T-helper 22 cell (primary cell): ENCODE data around the gene UBASH3B.

Source experiments
- DNase-seq: peaks from one replicate; pipeline ENCODE4 v3.0.0-alpha.2; 2020; ENCODE audit warnings: low read depth

UBASH3B gene

GRCh38 chr11:122755409-122755808 lies 99.9 kb downstream of the UBASH3B start:
- no peak for DNase-seq

DNA sequence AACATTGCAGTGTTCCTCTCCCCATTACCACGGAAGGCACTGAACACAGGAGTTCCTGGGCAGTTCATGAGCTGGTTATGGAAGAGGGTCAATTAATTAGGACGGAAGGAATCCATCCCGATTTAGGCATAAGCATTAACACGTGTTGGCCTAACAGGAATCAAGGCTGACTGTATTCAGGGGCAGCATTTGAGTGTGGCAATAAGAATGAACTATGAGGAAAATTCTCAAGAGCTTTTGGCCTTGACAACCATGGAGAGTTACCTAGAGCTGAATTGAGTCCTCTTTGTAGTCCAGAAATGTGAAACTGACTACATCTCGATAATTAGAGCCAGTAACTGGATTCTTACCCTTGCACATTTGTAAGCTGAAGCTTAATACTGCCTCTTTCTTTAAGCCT lies 100.4 kb downstream of the UBASH3B start:
- DNase-seq, result no peak

DNA sequence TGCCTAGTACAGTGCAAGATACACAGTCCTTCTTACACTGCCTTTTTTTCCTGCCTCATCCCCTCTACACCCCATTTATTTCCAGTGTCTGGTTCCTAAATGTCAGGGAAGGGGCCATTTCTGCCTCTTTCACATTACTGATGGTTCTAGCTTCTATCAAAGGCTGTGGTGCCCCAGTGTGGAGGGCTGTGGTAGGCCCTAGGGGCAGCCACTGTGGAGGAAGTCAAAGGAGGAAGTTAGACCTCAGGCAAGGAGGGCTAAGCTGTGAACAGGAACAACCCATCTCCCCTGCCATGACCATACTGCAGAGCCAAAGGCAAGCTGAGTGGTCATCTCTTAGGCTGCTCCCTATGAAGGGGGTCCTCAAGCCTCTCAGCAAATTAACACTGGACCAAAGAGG lies 100.9 kb downstream of the UBASH3B start:
- DNase-seq, result no peak

- DNase-seq, result no peak
These were observed 101.7 kb downstream of the UBASH3B start for GRCh38 chr11:122757201-122757600.

DNA sequence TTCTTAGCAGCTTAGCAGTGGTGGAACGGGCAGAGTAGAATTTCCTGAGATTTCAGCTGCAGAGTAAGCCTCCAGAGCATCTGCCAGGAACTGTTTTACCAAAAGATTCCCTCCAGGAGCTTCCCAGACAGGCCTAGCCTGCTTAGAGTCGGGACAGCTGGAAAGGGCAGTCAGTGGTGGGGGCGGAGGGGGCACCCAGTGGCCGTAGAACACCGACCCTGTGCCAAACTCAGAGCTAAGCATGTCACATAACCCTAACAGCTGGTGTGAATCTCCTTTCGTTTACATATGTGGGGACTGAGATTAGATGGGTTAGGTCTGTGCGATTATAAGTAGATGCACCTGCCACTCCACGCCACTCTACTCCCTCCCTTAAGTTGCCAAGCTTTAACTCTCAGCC lies 102.8 kb downstream of the UBASH3B start:
- no peak for DNase-seq

- DNase-seq, result no peak
These were observed 103.5 kb downstream of the UBASH3B start for GRCh38 chr11:122758974-122759373.

DNA sequence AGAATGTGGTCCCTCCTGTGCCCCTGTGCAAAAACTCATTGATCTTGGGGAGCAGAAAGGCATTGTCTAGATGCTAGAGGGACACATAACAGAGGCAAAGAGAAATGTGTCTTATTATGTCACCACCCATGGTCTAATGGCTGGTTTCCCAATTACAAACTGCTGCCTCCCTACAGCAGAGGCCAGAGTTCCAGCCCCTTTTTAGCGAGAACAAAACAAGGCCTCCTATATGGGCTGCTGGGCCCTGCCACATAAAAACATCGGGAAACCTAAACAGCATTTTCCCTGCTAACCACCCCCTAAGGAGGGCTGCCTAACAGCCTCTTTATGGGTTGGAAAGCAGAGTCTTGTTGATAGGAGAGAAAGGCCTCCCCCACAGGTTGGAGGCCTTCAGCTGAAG lies 107.6 kb downstream of the UBASH3B start:
- no peak for DNase-seq

DNA sequence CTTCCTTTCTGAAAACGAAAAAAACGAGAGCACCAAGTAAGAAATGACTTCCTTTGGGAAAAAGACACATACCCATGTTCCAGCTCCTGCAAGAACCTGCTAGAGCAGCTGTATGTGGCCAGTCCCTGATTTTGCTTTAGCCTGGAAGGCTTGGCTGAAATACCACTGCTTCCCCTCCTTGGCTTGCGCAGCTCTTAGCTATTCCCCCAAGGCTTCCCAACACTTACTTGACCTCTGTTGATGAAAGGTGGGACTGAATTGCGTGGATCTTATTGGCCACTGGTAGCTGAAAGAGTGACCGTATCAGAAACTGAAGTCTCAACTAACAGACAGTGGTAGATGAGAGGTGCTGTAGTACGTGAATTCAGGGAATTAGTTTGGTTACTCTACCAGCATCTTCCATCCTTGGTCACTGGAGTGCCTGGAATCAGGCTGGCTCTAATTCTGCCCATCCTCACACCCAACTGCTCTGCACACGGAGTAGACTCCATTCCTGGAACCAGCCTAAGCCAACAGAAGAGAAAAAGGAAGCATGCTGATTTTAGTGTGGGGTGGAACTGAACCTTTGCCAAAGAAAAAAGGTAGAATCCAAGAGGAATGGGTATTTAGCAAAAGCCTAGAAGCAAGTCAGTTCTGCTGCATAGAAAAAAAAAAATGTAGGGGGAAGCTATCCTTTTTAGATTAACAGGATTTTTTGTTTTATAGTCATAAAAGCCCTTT lies 109.0 kb downstream of the UBASH3B start:
- no peak for DNase-seq

- no peak for DNase-seq
These were observed 110.1 kb downstream of the UBASH3B start for GRCh38 chr11:122765487-122766131.

DNA sequence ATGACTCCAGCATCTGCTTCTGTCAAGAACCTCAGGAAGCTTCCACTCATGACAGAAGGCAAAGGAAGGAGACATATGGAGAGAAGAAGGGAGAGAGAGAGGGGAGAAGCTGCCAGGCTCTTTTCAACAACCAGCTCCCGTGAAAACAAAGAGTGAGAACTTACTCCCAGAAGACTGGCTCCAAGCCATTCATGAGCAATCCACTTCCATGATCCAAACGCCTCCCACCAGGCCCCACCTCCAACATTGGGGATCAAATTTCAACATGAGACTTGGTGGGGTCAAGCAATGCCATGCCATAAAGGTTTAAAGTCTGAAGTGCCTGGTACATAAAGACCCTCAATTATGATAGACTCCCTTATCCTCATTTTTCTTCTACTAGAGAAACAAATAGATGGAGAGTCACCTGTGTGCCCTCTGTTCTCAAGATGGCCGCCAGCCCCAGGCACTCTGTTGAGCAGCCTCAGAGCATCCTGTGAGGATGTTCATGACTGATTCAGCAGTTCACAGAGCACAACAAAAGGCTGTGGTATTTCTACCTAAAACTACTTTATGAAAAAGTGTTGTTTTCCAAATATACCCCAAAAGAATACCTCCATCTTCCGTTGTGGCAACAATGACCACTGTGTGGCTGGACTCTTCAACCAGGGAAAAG lies 113.7 kb downstream of the UBASH3B start:
- no peak for DNase-seq

DNA sequence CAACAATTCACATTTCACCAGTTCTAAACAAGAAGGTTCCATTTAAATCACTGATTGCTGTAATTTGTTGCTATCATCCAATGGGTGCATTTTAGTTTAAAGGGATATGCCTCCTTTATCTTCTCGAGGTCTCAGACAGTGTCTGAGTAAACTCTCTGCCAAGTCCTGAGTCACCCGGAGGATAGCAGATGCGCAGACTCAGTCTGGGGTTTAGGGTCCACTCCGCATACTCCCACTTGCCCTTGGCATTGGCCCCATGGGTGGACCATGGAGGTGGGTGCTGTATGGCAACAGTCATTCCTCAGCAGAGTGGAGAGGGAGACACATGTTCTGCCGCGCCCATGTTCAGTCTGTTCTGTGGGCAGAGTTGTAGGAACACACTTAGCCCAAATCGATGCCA lies 117.4 kb downstream of the UBASH3B start:
- no peak for DNase-seq

GRCh38 chr11:122773781-122774266 lies 118.3 kb downstream of the UBASH3B start:
- DNase-seq, result no peak

GRCh38 chr11:122775675-122776271 lies 120.3 kb downstream of the UBASH3B start:
- no peak for DNase-seq

DNA sequence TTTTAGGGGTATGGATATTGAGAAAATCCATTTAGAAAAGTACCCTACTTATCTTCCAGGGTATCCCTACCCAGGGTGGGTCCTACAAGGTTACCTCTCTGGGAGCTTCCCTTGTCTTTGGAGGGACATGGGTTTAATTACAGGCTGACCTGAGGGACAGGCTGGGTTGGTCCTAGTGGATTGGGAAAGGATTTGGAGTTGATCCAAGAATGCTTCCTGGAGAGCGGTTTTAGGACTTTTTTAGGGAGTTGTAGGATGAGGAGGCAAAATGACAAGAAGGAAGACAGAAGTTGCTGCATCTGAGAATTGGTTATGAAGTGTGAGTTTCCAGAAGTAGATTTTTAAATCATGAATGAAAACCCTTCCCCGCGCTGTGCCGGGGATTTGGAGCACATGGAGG lies 121.0 kb downstream of the UBASH3B start:
- DNase-seq, result no peak

GRCh38 chr11:122777343-122777742 lies 121.8 kb downstream of the UBASH3B start:
- no peak for DNase-seq

GRCh38 chr11:122778148-122778547 lies 122.6 kb downstream of the UBASH3B start:
- no peak for DNase-seq

DNA sequence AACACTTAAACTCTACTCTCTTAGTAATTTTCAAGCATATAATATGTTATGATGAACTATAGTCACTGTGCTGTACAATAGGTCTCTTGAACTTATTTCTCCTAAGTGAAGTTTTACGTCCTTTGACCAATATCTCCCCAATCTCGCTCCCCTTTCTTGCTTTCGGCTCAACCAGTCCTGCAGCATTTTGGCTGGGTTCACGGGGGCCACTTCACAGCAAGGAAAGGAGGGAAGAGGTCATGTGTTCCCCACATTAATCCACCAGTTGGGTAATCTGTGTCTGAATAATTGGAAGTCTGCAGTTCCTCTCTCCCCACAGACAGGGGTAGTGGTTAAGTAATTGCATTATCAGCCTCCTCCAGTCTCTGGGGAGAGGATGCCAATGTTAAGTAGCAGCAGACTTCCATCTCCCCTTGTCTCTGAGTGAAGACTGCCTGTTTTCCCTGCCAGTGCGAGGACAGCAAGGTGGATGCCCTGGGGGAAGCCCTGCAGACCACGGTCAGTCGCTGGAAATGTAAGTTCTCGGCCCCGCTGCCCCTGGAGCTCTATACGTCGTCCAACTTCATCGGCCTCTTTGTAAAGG lies 123.6 kb downstream of the UBASH3B start:
- no peak for DNase-seq

GRCh38 chr11:122780296-122780949 lies 124.9 kb downstream of the UBASH3B start:
- no peak for DNase-seq

GRCh38 chr11:122781378-122782195 lies 126.1 kb downstream of the UBASH3B start:
- peak; percentile 26 for DNase-seq

GRCh38 chr11:122782222-122782621 lies 126.7 kb downstream of the UBASH3B start:
- no peak for DNase-seq
